AG04450 (cell line): ENCODE measurements around the gene IKZF1. TPM values are rescaled to one million over a fixed set of nuclear protein-coding genes. Genes with fewer than 3 reads are reported as not detected.

ENCODE experiments used
- CTCF ChIA-PET: fragments of 300-600, 350-600 bp; formaldehyde crosslinking; extraction: SDS; loops from one replicate; lab custom pipeline; 2022; ENCODE audit warnings: antibody characterized with exemption, inconsistent platforms; lab: Charles Lee
- POLR2A ChIA-PET: fragments of 350-600 bp; formaldehyde crosslinking; extraction: SDS; loops from one replicate; lab custom pipeline; 2021; ENCODE audit warnings: antibody characterized with exemption, inconsistent platforms; lab: Yijun Ruan, JAX
- DNase-seq: peaks from one replicate; pipeline ENCODE4 v3.0.0-alpha.2; 2011; ENCODE audit warnings: low read depth, low spot score
- H3K27ac ChIP-seq: one replicate; pipeline ENCODE4 v1.5.1; 2012; ENCODE audit warnings: low read depth, low read length, control low read depth
- H3K27me3 ChIP-seq: one replicate; pipeline ENCODE4 v1.6.0; 2012; ENCODE audit warnings: low read length; ENCODE audit not compliant: control insufficient read depth, insufficient read depth
- H3K4me3 ChIP-seq: 2 replicates; pipeline ENCODE4 v1.5.1; 2011; ENCODE audit warnings: mild to moderate bottlenecking, low read depth, low read length, control low read depth
- H3K9me3 ChIP-seq: 2 replicates; pipeline ENCODE4 v1.5.1; 2012; ENCODE audit warnings: low read length; ENCODE audit not compliant: control insufficient read depth, insufficient read depth
- polyA plus RNA-seq: library from polyadenylated mRNA; depleted of rRNA; stranded (reverse); fragments of >200 nt; gene quantifications from 2 replicates; pipeline ENCODE4 v1.2.3, GENCODE V29; 2011
- TF ChIP-seq, protein P1 (sequence below): IDR thresholded peaks from 2 replicates; pipeline ENCODE4 v1.5.1; 2011; ENCODE audit warnings: low read depth, low read length, control low read depth, inconsistent platforms

Gene IKZF1
- polyA plus RNA-seq, 1 experiment: not detected

DNA sequence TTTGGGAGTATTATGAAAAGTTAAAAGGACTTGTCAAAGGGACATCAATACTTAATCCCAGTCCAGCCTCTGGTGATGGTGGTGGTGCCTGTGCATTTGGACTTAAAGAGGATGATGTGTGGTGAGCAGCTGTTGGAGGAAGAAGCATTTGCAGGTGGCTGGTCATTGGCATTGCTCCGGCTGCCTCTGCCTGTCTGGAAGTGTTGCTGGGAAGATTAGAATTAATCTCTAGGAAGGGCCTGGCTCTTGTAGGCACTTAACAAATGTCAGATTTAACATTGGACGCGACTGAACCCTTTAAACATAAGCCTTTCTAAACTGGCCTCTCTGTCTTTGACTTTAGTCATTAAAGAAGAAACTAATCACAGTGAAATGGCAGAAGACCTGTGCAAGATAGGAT, 86.9 kb downstream of the IKZF1 start:
- ChIA-PET POLR2A (no interaction called here), CTCF (no interaction called here)
- TF ChIP-seq, protein P1, sequence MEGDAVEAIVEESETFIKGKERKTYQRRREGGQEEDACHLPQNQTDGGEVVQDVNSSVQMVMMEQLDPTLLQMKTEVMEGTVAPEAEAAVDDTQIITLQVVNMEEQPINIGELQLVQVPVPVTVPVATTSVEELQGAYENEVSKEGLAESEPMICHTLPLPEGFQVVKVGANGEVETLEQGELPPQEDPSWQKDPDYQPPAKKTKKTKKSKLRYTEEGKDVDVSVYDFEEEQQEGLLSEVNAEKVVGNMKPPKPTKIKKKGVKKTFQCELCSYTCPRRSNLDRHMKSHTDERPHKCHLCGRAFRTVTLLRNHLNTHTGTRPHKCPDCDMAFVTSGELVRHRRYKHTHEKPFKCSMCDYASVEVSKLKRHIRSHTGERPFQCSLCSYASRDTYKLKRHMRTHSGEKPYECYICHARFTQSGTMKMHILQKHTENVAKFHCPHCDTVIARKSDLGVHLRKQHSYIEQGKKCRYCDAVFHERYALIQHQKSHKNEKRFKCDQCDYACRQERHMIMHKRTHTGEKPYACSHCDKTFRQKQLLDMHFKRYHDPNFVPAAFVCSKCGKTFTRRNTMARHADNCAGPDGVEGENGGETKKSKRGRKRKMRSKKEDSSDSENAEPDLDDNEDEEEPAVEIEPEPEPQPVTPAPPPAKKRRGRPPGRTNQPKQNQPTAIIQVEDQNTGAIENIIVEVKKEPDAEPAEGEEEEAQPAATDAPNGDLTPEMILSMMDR: no peak
- H3K9me3 ChIP-seq: no peaks in the 10 kb centered on the region
- DNase-seq: no peak
- no peak overlapping the region for H3K27ac ChIP-seq
- no peak overlapping the region for H3K4me3 ChIP-seq
- peaks cover 5% of the 10 kb centered on the region for H3K27me3 ChIP-seq

DNA sequence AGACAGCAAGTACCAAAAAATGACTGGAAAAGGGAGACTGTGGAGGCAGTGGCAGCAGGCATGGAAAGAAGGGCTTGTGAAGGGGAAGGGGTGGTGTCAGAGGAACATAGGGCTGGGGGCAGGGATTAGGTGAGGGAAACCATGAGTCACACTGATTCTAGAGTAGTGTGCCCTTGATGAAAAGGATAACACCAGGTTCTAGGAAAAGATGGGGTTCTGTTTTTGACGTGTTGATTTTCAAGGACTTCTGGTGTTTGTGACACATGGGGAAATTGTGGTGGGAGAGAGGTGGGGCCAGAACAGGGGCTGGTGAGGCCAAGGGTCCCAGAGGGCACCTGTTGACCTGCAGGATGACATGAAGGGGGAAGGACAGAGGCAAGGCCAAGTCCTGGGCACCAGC, 88.6 kb downstream of the IKZF1 start:
- Histone ChIP-seq H3K4me3 (no peak overlapping the region), H3K9me3 (no peaks in the 10 kb centered on the region), H3K27me3 (peaks cover 8% of the 10 kb centered on the region), H3K27ac (no peak overlapping the region)
- DNase-seq: no peak
- TF ChIP-seq, protein P1: no peak
- ChIA-PET POLR2A (no interaction called here), CTCF (no interaction called here)

DNA sequence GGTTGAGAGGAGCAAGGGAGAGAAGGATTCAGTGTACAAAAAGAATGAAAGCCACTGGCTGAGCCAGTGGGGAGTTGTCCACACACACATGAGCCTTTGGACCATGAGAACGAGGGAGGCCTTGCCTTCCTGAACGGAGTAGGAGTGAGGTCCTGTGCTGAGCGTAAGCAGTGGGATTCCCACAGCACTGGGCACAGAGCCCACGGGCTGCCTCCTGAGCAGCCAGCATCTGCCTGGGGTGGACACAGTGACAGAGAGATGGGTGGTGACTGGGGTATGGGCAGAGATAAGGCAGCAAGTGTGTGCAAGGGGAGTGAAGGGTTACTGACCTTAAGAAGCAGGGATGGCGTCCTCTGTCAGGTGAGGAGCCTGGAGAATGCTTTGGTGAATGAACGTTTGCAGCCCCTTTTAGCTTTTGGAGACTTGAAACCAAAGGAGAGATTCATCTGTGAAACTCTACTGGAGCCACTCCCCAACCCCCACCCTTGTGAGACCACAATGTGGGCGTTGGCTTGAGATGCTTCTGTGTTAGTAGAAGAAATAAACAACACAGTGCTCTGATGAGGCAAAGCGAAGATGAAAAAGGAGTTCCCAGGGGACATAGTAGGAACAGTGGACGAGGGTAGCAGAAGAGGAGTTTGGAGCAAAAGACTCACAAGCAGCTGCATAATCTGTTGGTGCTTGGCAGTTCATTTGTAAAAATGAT, 89.2 kb downstream of the IKZF1 start:
- TF ChIP-seq, protein P1: no peak
- ChIA-PET CTCF (no interaction called here), POLR2A (no interaction called here)
- no peak overlapping the region for H3K4me3 ChIP-seq
- H3K27ac ChIP-seq: no peak overlapping the region
- H3K27me3 ChIP-seq: peaks cover 14% of the 10 kb centered on the region
- no peaks in the 10 kb centered on the region for H3K9me3 ChIP-seq
- DNase-seq: no peak

DNA sequence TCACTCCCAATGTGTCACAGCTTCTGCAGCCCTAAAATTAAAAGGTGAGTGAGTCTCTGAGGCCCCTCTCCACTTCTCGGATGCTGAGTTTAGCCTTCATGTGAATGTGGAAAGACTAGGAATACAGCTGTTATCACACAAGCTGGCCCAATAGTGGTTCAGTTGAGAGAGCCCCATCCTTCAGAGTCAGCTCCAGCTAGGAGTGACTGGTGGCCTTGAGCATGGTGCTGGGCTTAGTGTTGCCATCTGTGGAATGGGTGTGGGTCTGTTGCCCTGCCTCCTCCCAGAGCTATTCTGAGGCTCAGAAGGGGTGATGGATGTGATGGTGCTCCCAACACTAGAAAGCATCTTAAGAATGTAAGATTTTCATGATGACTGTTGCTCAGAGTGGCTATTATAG, 89.8 kb downstream of the IKZF1 start:
- no peak for DNase-seq
- TF ChIP-seq, protein P1: no peak
- POLR2A ChIA-PET: no interaction called here
- H3K9me3 ChIP-seq: no peaks in the 10 kb centered on the region
- CTCF ChIA-PET: no interaction called here
- H3K4me3 ChIP-seq: no peak overlapping the region
- H3K27ac ChIP-seq: no peak overlapping the region
- peaks cover 14% of the 10 kb centered on the region for H3K27me3 ChIP-seq

DNA sequence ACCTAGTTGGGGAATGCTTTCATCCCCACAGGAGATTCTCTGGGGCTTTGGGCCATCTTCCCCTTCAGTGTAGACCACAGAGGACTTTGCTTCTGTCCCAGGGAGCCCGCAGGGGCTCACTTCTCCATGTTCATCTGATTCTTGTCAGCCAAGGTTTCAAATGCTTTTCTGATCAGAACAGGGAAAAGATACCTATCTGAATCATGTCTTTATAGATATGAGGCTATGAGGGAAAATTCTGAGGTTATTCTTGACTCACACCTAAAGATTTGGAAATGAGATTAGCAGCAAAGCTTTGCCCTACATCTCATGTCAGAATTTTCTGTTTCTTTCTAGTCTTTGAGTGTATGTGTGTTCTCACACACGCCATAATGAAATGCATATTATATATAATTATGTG, 92.3 kb downstream of the IKZF1 start:
- POLR2A ChIA-PET: no interaction called here

More for the DNA sequence above, 92.3 kb downstream of the IKZF1 start:
- Histone ChIP-seq H3K9me3 (no peaks in the 10 kb centered on the region; the same call in 1 of the 2 replicates), H3K27ac (no peak overlapping the region), H3K4me3 (no peak overlapping the region), H3K27me3 (peaks cover 22% of the 10 kb centered on the region)
- TF ChIP-seq, protein P1: no peak
- no peak for DNase-seq
- CTCF ChIA-PET: no interaction called here
